HS-5 (cell line): ENCODE data around the gene ADGRA1.
"Not testable (repeated sequence)": the region's sequence is repeated elsewhere in the genome, so short reads cannot be mapped to it uniquely, and the experiment has no call there.

Experiments
- DNase-seq: peaks from one replicate; pipeline ENCODE4 v3.0.0-alpha.2; 2012; ENCODE audit warnings: low read depth

ADGRA1 gene

DNA sequence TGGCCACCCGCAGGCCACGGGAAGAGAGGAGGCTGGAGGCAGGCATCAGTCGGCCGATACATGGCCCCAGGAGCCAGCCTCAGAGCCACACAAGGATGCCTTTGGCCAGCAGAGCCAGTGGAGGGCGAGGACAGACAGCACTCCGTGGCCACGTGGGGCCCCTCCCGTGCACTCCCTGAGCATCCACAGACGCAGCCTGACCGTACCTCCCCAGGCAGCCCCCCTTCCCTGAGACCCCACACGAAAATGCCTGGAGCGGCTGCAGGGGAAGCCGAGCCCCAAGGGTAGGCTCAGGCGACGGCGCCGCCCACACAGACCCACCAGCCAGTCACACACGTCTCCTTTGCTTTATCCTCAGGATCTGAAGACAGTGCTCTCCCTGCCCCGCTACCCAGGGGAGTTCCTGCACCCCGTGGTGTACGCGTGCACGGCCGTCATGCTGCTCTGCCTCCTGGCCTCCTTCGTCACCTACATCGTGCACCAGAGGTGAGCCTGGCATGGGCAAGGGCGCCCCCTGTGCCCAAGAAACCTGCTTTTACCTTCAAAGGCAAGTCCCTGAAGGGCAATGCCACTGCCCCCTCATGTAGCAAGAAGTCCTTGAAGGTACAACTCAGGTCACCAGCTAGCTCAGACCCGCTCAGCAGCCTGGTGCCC, 9.0 kb downstream of the ADGRA1 start:
- DNase-seq: no peak

DNA sequence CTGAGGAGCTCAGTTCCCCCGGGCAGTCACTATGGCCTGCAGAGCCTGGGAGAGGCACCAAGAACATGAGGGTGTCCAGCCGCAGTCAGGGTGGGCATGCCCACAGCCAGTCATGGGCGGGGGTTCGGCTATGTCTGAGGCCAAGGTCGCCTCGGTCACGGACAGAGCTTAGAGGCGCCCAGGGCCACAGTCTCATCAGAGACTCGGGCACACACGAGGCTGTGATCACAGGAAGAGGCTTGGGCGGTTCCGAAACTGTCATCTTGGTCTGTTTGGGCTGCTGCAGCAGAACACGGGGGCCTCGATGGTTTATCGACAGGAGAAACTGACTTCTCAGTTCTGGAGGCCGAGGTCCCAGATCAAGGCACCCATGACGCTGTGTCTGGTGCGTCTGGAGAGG, 9.7 kb downstream of the ADGRA1 start:
- no peak for DNase-seq

DNA sequence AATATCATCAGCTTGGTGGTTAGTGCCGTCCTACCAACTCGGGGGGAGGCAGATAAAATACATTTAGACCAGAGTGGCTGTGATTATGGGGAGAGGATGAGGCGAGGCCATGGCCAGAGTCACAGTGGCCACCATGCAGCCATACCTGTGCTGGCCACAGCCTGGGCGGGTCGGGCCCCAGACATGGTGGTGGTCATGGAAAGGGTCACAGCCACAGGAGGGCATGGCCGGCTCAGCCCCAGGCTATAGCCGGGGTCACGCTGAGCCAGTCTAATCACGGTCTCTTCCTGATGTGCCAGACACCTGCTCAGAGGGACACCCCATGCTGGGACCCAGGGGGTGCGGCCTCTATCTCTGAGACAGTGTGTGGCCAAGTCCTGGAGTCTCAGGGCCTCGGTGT, 10.2 kb downstream of the ADGRA1 start:
- no peak for DNase-seq

DNA sequence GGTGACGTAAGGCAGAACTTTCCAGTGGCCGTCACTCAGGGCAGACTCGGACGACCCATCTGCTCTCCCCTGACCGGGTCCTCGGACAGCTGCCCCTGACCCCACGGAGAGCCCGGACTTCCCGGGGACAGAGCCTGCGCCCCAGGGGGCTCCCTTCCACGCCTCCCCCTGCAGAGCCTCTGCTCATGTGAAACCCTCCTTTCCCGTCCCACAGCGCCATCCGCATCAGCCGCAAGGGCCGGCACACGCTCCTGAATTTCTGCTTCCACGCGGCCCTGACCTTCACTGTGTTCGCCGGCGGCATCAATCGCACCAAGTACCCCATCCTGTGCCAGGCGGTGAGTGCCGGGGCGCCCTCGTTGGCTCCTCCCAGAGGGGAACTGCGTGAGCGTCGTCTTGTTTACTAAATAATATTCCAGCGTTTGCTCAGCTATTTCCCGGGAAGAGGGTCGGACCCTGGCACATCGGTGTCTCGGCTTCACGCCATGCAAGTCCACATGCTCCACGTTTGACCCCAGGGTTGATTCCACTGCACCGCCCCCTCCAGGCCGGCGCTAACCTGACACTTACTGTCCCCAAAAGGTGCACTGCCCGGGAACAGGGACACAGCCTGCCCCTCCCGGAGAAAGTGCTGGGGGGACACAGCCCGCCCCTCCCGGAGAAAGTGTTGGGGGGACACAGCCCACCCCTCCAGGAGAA, 10.9 kb downstream of the ADGRA1 start:
- no peak for DNase-seq

DNA sequence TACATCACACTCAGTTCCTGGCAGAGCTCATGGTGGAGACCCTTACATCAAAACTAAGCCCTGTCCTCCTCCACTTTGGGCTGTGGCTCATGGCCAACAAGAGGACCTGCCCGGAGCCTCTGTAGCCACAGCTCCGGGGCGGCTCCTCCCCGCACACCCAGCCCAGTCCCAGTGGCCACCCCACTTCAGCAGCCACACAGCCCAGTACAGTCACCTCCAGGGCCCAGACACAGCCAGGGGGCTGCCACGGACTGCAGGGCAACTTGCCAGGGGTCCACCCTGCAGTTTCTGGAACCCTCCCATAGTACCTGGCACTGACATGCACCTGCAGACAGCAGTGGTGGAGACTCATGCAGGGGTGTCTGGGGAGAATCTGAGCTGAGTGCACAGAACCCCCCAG, 11.8 kb downstream of the ADGRA1 start:
- DNase-seq: no peak

DNA sequence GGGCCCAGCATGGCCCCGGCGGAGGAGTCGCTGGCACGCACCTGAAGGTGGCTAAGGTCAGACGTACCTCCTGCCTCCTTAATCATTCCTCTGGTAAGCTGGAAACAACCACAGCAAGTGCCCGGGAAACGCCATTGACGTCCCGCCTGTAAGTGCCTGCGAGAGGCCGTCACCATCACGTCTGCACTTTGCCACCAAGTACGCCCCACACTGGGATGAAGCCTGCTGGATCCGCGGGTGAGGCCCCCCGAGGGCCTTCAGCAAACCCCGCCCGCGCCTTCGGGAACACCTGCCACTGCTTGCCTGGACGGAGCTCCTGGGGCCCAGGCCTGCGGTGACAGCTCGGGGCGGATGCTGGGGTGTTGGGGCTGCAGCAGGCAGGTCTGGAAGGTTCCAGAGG, 12.5 kb downstream of the ADGRA1 start:
- DNase-seq: no peak

DNA sequence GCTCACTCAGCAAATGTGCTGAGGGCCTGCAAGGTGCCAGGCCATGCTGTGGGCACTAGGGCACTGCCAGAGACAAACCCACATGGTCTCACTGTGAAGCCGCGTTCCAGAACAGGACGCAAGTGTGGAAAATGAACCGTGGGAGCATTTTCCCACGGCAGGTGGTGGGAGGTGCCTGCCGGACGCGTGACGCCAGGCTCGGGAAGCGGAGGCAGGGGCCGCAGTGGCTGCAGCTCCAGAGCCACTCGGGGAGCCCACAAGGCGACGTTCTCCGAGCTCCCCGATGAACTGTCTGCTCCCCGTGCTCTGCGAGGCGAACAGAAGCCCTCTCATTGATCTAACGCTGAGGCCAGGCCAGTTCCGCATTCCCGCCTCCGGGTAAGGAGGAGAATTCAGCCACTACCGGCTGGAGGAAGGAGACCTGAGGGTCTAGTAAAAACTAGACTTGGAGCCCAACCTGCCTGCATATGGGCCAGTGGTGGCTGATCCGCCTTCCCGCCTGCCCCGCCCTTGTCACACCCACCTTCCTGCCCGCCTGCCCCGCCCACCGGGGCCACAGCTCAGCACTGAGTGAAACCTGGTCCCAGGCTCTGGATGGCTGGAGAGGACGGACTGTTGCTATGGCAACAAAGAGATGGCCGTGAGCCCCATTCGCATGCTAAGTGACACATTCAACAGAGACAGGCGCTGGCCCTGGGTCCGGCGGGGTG, 13.1 kb downstream of the ADGRA1 start:
- no peak for DNase-seq

DNA sequence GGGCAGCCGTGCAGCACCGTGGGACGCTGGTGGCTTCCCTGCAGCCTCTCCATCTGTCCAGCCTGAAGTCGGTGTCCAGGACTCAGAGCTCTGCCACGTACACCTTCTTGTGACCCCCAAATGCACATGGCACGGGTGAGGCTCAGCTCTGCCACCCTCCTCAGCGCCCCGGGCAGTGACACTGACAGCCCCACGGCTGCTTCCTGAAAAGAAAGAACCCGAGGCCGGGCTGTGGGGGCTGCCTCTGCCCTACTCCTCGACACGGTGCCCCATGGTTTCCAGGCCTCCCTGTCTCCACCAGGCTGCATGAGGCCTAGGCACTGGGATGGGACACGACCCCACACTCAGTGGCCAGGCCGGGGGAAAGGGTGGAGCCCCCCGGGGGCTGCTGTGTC, 13.7 kb downstream of the ADGRA1 start:
- DNase-seq: no peak

DNA sequence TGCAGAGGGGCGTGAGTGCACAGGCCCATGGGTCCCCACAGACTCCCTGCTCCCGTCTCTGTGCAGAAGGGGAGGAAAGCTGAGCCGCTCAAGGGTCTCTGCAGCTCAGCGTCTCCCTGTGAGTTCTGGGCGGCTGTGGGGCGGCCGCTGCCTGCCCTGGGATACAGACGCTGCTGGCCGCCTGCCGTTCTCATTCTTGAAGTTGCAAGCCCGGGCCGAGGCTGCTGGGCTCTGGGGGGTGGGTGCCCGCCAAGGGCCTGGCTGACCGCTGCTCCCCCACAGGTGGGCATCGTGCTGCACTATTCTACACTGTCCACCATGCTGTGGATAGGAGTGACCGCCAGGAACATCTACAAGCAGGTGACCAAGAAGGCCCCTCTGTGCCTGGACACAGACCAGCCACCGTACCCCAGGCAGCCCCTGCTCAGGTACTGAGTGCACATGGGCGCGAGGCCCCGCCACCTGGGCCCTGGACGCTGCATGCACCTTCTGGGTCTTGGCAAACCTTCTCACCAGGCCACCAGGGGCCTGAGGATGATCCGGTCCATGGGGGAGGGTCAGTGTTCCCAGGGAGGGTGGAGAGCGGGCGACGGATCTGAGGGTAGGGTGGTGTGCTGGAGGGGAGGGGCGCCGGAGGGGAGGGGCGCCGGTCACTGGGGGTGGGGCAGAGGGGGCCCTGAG, 14.8 kb downstream of the ADGRA1 start:
- DNase-seq: no peak

DNA sequence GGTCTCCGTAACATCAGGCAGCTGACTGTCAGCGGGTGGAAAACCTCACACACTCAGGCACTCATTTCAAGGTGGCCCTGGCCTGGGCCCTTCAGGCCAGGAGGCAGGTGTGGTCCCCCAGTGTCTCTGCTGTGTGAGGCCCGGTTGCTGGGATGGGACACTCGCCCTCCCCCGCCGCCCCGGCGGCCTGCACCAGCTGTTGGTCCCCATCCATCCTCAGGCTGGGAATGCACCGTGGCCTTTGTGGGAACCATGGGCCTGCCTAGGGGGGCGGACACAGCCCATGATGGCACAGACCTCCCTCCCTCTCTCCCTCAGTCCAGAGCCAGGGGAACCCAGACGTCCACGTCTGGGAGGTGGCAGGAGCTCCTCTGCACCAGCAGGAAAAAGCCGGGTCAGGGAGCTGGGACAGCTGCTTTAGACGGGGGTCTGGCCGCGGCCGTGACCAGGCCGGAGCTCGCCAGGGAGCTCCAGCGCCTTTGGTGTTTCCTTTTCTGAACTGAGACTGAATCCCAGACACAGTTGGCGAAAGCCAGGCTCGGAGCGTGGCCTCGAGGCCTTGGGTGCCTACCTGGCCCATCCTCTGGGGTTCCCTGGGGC, 15.7 kb downstream of the ADGRA1 start:
- DNase-seq: no peak

DNA sequence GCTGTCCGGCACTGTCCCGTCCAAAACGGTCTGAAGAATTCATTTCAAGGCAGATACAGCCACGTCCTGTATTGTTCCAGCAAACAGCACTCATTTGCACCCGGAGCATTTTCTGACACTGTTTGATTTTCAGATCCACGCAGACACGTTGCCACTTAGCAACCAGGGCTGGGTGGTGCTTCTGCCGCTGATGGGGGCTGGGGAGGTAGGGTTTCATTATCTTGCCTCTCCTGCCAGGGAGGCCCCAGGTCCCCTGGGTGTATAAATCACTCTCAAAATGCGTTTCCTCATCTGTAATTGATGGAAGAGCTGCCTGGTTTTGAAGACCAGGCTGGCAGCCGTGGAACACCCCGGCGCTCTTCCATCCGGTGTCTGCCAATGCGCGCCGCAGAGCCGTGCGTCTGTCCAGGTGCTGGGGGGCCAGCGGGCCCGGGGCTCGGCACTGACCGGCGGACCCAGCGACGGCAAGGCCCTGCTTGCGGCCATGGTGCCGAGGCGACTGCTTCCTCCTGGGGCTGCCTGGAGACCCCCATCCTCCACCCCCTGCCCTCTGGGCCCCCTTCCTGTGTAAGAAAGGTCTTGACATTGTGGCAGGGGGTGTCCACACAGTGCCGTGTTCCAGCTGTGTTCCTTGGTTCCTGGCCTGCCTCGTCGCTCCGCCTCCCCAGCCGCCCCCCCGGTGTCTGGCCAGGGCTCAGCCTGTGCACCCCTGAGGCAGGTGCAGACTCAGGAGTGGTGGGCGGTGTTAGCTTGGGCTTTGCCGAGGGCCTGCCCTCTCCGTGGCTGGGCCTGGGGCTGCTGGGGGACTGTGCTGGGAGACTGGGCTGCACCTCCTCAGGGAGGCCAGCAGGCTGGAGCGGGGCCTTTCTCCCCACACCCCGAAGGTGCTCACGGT, 16.6 kb downstream of the ADGRA1 start:
- no peak for DNase-seq

DNA sequence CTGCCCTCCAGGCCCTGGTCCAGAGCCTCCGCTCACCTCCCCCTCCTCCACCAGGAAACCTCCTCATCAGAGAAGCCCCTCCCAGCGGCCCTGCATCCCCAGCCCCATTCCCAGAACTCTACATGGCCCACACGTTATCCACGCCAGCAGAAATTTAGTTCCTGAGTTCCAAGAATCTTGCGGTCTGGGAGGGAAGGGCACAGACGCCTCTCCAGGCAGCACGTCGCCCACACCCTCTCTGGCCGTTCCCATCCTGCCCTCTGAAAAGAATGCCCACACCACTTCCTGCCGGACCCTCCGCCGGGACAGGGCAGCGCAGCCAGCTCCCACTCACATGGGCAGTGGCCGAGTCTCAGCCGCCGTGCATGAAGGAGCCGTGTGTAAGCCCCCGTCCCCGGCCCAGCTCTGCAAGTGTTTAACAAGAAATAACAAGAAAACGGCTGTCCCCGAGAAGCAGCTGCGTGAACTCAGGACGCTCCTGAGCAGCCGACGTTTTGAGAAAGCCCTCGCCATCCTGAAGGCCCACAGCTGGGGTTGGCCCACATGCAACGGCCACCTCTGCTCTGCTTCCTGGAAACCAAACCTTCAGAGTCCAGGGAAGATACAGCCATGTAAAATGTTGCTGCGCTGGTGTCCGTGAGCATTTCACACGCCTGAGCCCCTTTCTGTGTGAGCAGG, 17.4 kb downstream of the ADGRA1 start:
- no peak for DNase-seq

DNA sequence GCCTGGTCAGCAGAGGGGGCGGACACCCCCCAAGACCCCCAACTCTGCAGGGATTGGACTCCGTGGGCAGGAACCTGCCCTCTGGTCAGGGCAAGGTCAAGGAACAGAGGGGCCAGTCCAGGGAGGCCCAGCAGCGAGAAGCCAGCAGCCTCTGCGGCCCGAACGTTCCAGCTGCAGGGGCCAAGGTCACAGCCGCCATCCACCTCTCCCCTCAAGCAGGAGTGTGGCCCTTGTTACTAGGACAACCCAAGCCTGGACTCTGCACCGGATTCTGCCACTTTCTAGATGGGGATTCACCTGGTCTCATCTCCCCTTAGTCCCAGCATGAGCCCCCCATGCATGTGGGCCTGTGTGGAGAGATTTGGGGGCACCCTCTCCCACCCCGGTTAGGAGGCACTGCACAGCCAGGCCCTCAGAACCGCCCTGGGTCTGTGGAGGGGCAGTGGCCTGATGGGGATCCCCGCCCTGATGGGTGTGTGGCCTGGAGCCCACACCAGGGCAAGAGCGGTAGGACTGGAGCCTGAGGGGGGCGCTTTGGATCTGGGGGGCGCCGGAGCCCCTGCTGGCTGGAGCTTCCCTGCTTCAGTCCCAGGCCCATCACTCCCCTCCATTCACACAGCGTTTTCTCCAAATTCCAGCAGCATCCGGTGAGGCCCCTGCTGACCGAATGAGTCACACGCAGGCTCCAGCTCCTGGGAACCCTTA, 18.1 kb downstream of the ADGRA1 start:
- DNase-seq: no peak

DNA sequence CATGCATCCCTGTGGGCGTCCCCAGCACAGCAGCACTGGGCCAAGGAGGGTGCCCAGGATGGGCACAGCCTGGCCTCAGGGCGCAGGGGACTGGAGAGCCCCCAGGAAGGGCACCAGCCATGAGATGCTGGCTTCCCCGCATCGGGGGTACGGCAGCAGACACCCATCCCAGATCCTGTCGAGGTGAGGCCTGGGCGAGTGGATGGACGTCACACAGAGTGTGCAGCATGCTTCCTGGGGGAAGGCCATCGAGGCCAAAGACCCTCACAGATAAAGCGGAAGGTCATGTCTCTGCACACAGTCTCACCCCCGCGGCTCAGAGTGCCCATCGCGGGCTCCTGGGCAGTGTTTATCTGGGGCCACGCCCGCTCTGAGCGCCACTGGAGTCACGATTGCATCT, 18.8 kb downstream of the ADGRA1 start:
- DNase-seq: no peak

DNA sequence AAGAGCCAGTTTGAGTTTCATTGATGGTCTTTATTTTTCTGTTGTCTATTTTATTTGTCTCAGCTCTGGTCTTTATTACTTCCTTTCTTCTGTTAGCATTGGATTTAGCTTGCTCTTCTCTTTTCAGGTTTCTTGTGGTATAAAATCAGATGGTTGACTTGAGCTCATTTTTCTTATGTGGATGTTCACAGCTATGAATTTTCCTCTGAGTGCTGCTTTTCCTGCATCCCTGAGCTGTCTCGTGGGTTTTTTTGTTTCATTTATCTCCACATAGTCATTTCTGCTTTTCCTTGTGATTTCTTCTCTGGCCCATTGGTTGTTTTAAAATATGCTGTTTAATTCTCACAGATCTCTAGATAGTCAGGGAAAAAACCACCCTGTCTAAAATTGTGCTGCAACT, 19.7 kb downstream of the ADGRA1 start:
- DNase-seq: no peak

DNA sequence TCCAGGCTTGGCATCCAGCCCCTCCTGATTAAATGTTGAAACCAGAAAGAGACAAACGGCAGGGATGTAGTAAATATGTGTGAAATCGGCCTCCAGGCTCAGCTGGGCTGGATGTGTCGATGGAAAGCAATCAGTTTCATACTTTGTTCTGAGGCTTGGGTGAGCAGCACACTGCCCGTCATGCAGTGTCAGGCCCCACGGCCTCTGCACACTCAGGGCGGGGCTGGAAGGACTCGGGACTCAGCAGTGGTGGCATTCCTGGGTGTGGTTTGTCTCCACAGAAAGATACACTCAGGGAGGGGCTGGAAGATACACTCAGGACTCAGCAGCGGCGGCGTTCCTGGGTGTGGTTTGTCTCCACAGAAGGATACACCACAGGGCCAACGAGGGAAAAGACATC, 22.0 kb downstream of the ADGRA1 start:
- no peak for DNase-seq

DNA sequence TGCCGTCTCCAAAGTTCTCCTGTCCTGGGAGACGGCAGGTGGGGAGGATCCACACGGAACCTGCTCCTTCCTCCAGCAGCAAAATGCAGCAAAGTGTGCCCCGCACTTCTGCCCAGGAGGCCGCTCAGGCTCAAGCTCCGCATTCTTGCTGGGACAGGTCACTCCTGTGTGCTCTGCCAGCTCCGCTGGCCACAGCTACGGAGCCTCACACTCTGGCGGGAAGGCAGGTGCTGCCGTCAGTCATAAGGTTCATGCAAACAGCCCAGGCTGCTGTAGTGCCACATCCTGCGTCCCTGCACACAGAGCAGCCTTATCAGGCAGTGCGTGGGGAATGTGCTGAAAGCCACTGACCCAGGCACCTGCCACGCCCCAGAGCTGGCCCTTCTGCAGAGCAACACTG, 22.4 kb downstream of the ADGRA1 start:
- DNase-seq: no peak

DNA sequence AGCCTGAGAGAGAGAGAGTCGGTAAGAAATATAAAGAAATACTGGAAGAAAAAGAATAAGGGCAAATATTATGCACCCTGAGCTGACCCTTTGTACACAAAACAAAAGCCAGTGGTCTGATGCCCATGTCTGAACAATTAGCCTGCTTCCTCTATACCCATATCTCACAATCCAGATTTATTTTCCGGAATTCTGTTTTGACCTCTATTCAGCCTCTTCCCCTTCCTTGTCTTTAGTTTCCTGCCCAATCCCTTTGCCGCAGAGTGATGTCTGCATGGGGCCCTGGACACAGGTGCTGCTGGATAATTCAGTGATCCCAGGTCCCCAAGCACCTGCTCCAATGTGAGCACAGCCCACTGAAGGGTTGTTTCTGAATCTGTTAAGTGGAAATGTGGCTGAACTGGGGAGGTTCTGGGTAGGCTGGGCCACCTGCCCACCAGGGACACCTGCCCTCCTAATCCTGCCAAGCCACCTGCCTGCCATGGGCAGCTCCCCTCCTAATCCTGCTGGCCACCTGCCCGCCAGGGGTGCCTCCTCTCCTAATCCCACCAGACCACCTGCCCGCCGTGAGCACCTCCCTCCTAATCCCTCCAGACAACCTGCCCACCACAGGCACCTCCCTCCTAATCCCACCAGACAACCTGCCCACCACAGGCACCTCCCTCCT, 23.0 kb downstream of the ADGRA1 start:
- no peak for DNase-seq

DNA sequence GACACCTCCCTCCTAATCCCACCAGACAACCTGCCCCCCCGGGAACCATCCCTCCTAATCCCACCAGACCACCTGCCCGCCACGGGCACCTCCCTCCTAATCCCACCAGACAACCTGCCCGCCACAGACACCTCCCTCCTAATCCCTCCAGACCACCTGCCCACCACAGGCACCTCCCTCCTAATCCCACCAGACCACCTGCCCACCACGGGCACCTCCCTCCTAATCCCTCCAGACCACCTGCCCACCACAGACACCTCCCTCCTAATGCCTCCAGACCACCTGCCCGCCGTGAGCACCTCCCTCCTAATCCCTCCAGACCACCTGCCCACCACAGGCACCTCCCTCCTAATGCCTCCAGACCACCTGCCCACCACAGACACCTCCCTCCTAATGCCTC, 23.9 kb downstream of the ADGRA1 start:
- not testable (repeated sequence) for DNase-seq
